Activated CD8-positive, alpha-beta memory T cell treated with anti-CD3 and anti-CD28 coated beads, Interleukin-2, amount 10 ng/mL, durations not matched to agents 7 days and 5 days (primary cell): Measurements from ENCODE around the gene TMEM203. TPM values are rescaled to one million over a fixed set of nuclear protein-coding genes. Genes with fewer than 3 reads are reported as not detected.

Source experiments
- ATAC-seq: fragments of 150-1000 bp; cut with Tn5 transposase; one replicate; pipeline ENCODE4 v1.10.0; 2021; ENCODE audit warnings: moderate library complexity
- CTCF ChIA-PET: fragments of 350-600 bp; sonication (Branson Sonifier 250); formaldehyde crosslinking; loops from one replicate; lab custom pipeline; 2021; ENCODE audit warnings: antibody characterized with exemption; lab: Charles Lee
- DNase-seq: peaks from one replicate; pipeline ENCODE4 v3.0.0-alpha.2; 2020
- H3K27ac Mint-ChIP-seq: one replicate; pipeline ENCODE4 v1.8.0; 2021; ENCODE audit warnings: mild to moderate bottlenecking, mixed read lengths
- H3K27me3 Mint-ChIP-seq: one replicate; pipeline ENCODE4 v1.8.0; 2021; ENCODE audit warnings: mixed read lengths
- H3K36me3 Mint-ChIP-seq: one replicate; pipeline ENCODE4 v1.8.0; 2021; ENCODE audit warnings: mild to moderate bottlenecking, mixed read lengths
- H3K4me1 Mint-ChIP-seq: one replicate; pipeline ENCODE4 v1.8.0; 2021; ENCODE audit warnings: mixed read lengths
- H3K4me3 Mint-ChIP-seq: one replicate; pipeline ENCODE4 v1.8.0; 2021; ENCODE audit warnings: mild to moderate bottlenecking, moderate library complexity, mixed read lengths
- H3K9me3 Mint-ChIP-seq: one replicate; pipeline ENCODE4 v1.8.0; 2022; ENCODE audit warnings: low read depth, mixed read lengths
- total RNA-seq, 2 experiments: library from RNA; stranded (reverse); gene quantifications; one replicate each; pipeline ENCODE4 v1.2.3, GENCODE V29; 2021

TMEM203 gene
- total RNA-seq, 2 experiments from 2014 or later: 32.2 to 36.9 TPM

DNA sequence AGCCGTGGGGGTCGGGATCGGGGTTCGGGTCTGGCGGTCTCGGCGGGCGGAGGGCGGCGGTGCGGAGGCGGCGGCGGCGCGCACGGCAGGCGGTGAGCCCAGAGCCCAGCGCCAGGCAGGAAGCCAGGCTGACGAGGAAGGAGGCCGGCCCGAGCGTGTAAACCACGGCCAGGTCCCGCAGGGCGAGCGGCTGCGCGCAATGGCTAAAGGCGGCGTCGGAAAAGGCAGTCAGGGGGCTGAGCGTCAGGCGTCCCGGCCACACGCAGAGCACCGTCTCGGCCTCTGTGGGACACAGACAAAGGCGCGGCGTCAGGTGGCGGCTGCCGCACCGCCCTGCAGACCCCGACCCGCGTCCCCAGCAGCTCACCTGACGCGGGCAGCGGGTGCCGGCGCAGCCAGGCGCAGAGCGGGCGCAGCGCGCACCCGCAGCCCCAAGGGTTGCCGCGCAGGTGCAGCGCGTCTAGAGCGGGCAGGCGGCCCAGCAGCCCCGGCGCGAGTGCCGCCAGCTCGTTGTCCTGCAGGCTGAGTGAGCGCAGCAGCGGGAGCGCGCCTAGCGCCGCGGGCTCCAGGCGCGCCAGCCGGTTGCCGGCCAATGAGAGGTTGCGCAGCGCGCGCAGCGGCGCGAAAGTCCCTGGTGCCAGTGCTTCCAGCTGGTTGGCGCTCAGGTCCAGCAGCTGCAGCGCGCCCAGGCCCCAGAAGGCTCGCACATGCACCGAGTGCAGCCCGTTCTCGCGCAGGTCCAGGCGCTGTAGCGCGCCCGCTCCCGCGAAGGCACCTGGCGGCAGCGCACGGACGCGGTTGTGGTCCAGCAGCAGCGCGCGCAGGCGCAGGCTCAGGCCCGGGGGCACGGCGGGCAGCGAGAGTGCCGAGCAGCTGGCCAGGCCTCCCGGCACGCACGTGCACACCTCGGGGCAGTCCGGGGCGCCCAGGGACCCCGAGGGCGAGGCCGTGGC lies 36.3 kb downstream of the TMEM203 start:
- peaks cover 49% of the 10 kb centered on the region for H3K27me3 Mint-ChIP-seq
- ATAC-seq (peak; percentile 37), DNase-seq (no peak)
- H3K4me1 Mint-ChIP-seq: no peaks in the 10 kb centered on the region
- CTCF ChIA-PET: no interaction called here
- no peak overlapping the region for H3K27ac Mint-ChIP-seq
- H3K36me3 Mint-ChIP-seq: no peaks in the 10 kb centered on the region
- H3K4me3 Mint-ChIP-seq: peak overlapping the region; percentile 44
- H3K9me3 Mint-ChIP-seq: no peaks in the 10 kb centered on the region

DNA sequence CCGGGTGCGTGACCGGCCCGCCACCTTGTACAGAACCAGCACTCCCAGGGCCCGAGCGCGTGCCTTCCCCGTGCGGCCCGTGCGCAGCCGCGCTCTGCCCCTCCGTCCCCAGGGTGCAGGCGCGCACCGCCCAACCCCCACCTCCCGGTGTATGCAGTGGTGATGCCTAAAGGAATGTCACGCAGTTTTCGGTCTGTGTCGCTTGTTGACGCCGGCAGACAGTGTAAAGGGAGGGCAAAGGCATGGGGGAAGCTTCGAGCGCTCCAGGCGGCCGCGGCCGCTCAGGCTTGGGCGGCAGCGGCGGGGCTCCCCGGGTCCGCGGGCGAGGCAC lies 36.9 kb downstream of the TMEM203 start:
- Mint-ChIP-seq H3K9me3 (no peaks in the 10 kb centered on the region), H3K27ac (no peak overlapping the region), H3K36me3 (no peaks in the 10 kb centered on the region), H3K27me3 (peaks cover 44% of the 10 kb centered on the region), H3K4me3 (no peak overlapping the region), H3K4me1 (no peaks in the 10 kb centered on the region)
- DNase-seq (no peak), ATAC-seq (no peak)
- CTCF ChIA-PET: no interaction called here

DNA sequence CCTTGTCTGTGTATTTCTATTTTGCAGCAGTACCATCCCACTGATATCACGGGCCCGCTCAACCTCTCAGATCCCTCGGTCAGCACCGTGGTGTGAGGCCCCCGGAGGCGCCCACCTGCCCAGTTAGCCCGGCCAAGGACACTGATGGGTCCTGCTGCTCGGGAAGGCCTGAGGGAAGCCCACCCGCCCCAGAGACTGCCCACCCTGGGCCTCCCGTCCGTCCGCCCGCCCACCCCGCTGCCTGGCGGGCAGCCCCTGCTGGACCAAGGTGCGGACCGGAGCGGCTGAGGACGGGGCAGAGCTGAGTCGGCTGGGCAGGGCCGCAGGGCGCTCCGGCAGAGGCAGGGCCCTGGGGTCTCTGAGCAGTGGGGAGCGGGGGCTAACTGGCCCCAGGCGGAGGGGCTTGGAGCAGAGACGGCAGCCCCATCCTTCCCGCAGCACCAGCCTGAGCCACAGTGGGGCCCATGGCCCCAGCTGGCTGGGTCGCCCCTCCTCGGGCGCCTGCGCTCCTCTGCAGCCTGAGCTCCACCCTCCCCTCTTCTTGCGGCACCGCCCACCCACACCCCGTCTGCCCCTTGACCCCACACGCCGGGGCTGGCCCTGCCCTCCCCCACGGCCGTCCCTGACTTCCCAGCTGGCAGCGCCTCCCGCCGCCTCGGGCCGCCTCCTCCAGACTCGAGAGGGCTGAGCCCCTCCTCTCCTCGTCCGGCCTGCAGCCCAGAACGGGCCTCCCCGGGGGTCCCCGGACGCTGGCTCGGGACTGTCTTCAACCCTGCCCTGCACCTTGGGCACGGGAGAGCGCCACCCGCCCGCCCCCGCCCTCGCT lies 37.5 kb downstream of the TMEM203 start:
- DNase-seq: no peak
- no peaks in the 10 kb centered on the region for H3K9me3 Mint-ChIP-seq
- H3K36me3 Mint-ChIP-seq: no peaks in the 10 kb centered on the region
- H3K27me3 Mint-ChIP-seq: peaks cover 40% of the 10 kb centered on the region
- no peak overlapping the region for H3K4me3 Mint-ChIP-seq
- no peak overlapping the region for H3K27ac Mint-ChIP-seq
- no peaks in the 10 kb centered on the region for H3K4me1 Mint-ChIP-seq
- no peak for ATAC-seq
- CTCF ChIA-PET: no interaction called here

DNA sequence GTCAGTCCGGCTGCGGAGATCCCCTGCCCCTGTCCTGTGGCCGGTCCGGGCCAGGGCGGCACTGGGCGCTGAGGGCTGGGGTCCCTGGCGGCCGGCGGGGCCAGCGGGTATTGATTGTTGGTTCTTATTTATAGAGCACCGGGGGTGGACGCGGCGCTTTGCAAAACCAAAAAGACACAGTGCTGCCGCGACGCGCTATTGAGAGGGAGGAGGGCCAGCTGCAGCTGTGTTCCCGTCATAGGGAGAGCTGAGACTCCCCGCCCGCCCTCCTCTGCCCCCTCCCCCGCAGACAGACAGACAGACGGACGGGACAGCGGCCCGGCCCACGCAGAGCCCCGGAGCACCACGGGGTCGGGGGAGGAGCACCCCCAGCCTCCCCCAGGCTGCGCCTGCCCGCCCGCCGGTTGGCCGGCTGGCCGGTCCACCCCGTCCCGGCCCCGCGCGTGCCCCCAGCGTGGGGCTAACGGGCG lies 38.1 kb downstream of the TMEM203 start:
- no peaks in the 10 kb centered on the region for H3K4me1 Mint-ChIP-seq
- DNase-seq (no peak), ATAC-seq (no peak)
- no peak overlapping the region for H3K4me3 Mint-ChIP-seq
- no peaks in the 10 kb centered on the region for H3K9me3 Mint-ChIP-seq
- no peak overlapping the region for H3K27ac Mint-ChIP-seq
- peaks cover 39% of the 10 kb centered on the region for H3K27me3 Mint-ChIP-seq
- CTCF ChIA-PET: no interaction called here
- no peaks in the 10 kb centered on the region for H3K36me3 Mint-ChIP-seq

DNA sequence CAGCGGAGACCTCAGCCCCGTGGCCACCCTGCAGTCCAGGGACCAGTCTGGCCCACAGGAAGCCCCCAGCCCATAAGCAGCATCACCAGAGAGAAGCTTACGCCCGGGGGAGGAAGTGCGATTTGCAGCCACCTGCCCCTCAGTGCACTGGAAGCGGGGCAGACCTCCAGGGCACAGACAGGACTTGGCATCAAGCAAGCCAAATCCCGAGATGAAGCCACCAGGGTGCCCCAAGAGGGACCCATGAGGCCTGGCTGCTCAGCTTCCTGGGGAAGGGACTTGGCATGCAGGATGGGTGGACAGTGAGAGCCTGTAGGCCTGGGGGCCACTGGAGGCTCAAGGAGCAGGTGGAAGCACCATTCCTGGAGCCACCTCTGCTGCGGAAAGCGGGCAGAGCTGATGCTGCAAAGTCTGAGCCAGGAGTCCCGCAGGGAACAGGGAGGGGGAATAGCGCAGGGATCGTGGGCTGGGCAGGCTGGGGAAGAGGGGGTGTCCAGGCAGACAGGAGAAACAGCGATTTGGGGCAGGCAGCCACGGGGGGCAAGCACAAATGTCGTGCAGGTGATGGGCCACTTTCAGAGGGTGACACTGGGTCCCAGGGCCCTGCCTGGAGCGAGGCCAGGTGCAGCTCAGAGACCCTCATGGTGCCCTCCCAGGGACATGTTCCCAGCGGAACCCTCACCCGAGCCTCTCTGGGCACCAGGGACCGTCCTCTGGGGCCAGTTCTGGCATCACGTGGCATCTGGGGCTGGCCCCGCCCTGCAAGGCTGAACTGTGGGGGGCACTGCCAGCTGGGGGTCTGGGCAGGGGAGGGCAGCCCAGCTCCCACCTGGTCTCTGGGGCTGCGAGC lies 38.8 kb downstream of the TMEM203 start:
- Mint-ChIP-seq H3K4me3 (no peak overlapping the region), H3K36me3 (no peaks in the 10 kb centered on the region), H3K4me1 (no peaks in the 10 kb centered on the region), H3K27ac (no peak overlapping the region), H3K27me3 (peaks cover 40% of the 10 kb centered on the region), H3K9me3 (no peaks in the 10 kb centered on the region)
- ATAC-seq (no peak), DNase-seq (no peak)
- CTCF ChIA-PET: interaction anchor here (1.6 kb wide), 1 partner anchor 10 kb away, joined by 4 read pairs; no protein-coding TSS in a partner anchor

DNA sequence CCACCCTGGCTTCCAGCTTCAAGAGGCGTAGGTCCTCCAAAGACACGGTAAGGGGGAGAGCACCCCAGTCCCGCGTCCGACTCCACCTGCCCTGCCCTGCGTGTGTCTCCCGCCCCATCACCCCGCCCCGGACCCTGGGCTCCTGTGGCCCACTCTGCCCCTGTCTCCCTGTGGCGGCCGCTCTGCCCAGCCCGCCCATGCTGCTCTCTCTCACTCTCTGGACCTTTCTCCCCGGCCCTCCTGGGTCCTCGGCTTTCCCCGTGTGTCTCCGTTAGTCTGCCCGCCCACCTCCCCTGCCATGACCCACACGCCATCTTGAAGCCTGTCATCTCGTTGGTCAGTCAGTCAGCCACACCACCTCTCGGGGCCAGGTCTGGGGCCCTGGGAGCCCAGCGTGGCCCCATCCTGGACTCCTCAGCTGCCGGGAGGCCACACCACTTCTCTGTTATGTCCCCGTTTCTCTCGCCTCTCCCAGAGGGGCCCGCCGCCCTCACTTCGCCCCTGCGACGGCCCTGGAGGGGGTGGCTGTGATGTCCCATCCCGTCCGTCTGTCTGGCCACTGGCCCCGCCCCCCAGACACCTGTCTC lies 40.1 kb downstream of the TMEM203 start:
- no peak overlapping the region for H3K27ac Mint-ChIP-seq
- no peaks in the 10 kb centered on the region for H3K4me1 Mint-ChIP-seq
- CTCF ChIA-PET: interaction anchor here (1.6 kb wide), 1 partner anchor 11 kb away, joined by 4 read pairs; no protein-coding TSS in a partner anchor
- no peaks in the 10 kb centered on the region for H3K9me3 Mint-ChIP-seq
- no peaks in the 10 kb centered on the region for H3K36me3 Mint-ChIP-seq
- peaks cover 34% of the 10 kb centered on the region for H3K27me3 Mint-ChIP-seq
- no peak overlapping the region for H3K4me3 Mint-ChIP-seq
- DNase-seq (no peak), ATAC-seq (no peak)

DNA sequence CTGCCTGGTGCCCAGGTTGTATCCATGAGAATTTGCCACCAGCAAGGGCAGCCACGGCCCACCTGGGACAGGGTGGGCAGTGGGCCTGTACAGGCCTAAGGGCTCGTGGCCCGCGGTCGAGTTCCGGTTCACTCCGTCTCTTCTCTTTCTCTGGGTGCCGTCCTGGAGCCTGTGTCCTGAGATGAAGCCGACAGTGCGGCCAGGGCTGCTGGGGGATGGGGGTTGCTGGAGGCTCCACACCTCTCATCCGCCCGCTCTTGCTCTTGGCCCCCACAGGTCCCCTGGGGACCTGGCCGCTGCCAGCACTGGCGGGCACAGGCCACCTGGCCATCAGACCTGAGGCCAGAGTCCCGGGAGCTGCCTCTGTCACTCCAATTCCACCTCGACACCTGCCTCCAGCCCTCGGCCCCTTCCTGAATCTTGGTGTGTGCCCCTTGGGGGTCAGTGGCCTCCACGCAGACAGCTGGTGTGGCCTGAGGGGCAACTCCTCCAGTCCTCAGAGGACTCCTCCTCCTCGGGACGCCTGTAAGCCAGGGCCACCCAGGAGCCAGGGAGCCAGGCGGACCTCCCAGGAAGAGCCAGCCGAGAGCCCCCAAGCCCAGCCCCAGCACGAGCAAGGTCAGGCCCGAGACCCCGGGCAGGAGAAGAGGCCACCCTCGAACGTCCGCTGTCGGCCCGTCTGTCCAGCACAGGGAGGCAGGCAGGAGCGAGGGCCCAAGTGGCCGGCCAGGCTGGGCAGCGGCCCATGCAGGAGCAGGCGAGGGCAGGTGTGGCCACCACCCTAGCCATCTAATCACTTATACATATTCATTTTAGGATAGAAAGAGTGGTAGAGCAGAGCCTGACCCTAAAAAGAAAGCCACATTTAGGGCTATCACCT lies 40.8 kb downstream of the TMEM203 start:
- Mint-ChIP-seq H3K27ac (no peak overlapping the region), H3K27me3 (peaks cover 35% of the 10 kb centered on the region), H3K4me1 (no peaks in the 10 kb centered on the region), H3K4me3 (no peak overlapping the region), H3K36me3 (no peaks in the 10 kb centered on the region), H3K9me3 (no peaks in the 10 kb centered on the region)
- no peak for DNase-seq
- CTCF ChIA-PET: interaction anchor here (1.6 kb wide), 1 partner anchor 12 kb away, joined by 4 read pairs; no protein-coding TSS in a partner anchor
- no peak for ATAC-seq

DNA sequence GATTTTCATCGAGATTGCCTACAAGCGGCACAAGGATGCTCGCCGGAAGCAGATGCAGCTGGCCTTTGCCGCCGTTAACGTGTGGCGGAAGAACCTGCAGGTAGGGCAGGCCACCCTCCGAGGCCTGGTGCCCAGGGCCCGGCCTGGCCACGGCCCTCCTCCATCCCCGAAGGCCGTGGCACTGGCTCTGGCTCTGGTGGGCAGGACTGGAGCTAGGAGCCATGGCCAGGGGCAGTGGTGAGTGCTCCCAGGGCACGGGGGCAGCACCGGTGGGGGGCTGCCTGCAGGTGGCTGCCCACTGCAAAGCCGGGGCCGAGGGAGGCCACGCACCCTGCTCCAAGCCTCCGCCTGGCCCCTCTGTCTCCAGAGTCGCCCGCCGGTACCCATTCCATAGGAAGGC lies 41.6 kb downstream of the TMEM203 start:
- Mint-ChIP-seq H3K9me3 (no peaks in the 10 kb centered on the region), H3K36me3 (no peaks in the 10 kb centered on the region), H3K27me3 (peaks cover 40% of the 10 kb centered on the region), H3K27ac (no peak overlapping the region), H3K4me1 (peaks cover 4% of the 10 kb centered on the region), H3K4me3 (no peak overlapping the region)
- DNase-seq (no peak), ATAC-seq (no peak)
- CTCF ChIA-PET: no interaction called here

DNA sequence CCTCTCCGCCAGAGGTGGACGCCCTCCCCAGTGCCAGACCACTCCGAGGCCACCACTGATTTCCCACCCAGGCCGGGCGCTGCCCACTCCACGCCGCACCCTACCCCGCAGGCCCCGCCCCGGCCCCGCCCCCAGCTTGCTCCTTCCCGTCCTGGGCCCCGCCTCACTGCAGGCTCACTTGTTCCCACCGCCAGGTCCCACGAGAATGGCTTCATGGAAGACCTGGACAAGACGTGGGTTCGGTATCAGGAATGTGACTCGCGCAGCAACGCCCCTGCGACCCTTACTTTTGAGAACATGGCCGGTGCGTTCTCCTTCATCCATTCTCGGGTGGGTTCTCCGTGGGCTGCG lies 42.1 kb downstream of the TMEM203 start:
- Mint-ChIP-seq H3K27ac (no peak overlapping the region), H3K4me1 (peaks cover 7% of the 10 kb centered on the region)
- ATAC-seq: no peak

DNA sequence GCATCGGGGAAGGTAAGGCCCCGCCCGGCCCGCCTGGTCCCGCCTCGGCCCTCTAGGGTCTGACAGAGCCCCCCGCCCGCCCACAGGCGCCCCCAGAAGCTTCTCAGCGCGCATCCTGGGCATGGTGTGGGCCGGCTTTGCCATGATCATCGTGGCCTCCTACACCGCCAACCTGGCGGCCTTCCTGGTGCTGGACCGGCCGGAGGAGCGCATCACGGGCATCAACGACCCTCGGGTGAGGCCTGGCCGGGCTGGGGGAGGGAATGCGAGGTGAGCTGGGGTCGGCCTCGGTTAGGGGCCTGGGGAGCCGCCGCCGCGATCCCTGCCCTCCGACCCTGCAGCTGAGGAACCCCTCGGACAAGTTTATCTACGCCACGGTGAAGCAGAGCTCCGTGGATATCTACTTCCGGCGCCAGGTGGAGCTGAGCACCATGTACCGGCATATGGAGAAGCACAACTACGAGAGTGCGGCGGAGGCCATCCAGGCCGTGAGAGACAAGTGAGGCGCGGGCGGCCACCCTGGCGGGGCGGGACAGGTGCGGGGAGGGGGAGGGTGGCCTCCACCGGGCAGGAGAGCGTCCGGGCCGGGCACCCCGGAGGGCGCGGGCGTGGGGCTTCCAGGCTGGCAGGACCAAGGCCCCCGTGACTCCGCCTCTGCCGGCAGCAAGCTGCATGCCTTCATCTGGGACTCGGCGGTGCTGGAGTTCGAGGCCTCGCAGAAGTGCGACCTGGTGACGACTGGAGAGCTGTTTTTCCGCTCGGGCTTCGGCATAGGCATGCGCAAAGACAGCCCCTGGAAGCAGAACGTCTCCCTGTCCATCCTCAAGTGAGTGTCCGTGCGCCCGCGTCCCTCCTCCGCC lies 42.7 kb downstream of the TMEM203 start:
- peaks cover 11% of the 10 kb centered on the region for H3K4me1 Mint-ChIP-seq

More for the DNA sequence above, 42.1 kb downstream of the TMEM203 start:
- Mint-ChIP-seq H3K27me3 (peaks cover 41% of the 10 kb centered on the region), H3K4me3 (no peak overlapping the region), H3K9me3 (no peaks in the 10 kb centered on the region), H3K36me3 (no peaks in the 10 kb centered on the region)
- CTCF ChIA-PET: interaction anchor here (1.3 kb wide), 1 partner anchor 13 kb away, joined by 4 read pairs; no protein-coding TSS in a partner anchor
- DNase-seq: no peak

More for the DNA sequence above, 42.7 kb downstream of the TMEM203 start:
- H3K27ac Mint-ChIP-seq: no peak overlapping the region
- no peak for ATAC-seq
- peaks cover 46% of the 10 kb centered on the region for H3K27me3 Mint-ChIP-seq
- no peaks in the 10 kb centered on the region for H3K36me3 Mint-ChIP-seq
- no peak for DNase-seq
- H3K4me3 Mint-ChIP-seq: no peak overlapping the region
- CTCF ChIA-PET: interaction anchor here (1.3 kb wide), 1 partner anchor 14 kb away, joined by 4 read pairs; no protein-coding TSS in a partner anchor
- H3K9me3 Mint-ChIP-seq: no peaks in the 10 kb centered on the region
